PFSK-1 (cell line): ENCODE results near the gene USP31.

Experiments used
- FOXP2 ChIP-seq: optimal IDR thresholded peaks from 2 replicates; pipeline ENCODE3; 2011; ENCODE audit warnings: borderline replicate concordance, control low read depth, inconsistent platforms; ENCODE audit not compliant: insufficient read depth; ENCODE audit errors: extremely low read length, extremely low read depth
- POLR2AphosphoS5 ChIP-seq: IDR thresholded peaks from 2 replicates; pipeline ENCODE4 v1.6.1; 2012; ENCODE audit warnings: low read depth, mild to moderate bottlenecking, control low read depth, low read length, moderate library complexity
- REST ChIP-seq, 2 experiments: IDR thresholded peaks; 2 replicates each; pipeline versions ENCODE4 v1.6.1 to v1.8.0; 2011 to 2012; ENCODE audit warnings: low read depth in 2 of 2, low read length in 2 of 2, control low read depth in 1 of 2, inconsistent platforms in 1 of 2, mild to moderate bottlenecking in 1 of 2, moderate library complexity in 1 of 2; ENCODE audit not compliant: insufficient read depth in 1 of 2
- SIN3A ChIP-seq: IDR thresholded peaks from 2 replicates; pipeline ENCODE4 v1.6.1; 2012; ENCODE audit warnings: mild to moderate bottlenecking, low read length, moderate library complexity, borderline replicate concordance; ENCODE audit not compliant: insufficient read depth
- TAF1 ChIP-seq: IDR thresholded peaks from 2 replicates; pipeline ENCODE4 v1.6.1; 2012; ENCODE audit warnings: low read length, control low read depth, borderline replicate concordance; ENCODE audit not compliant: insufficient read depth

DNA sequence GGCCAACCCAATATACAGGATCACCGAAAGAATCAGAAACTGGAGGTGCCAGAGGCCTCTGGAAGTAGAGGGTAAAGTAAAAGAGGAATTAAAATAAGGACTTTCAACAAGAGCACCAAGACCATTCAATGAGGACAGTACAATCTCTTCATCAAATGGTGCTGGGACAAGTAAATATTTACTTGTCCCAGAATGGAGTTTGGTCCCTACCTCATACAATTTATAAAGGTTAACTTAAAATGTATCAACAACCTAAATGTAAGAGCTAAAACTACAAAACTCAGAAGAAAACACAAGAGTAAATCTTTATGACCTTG lies 56.5 kb downstream of the USP31 start:
- no peak for TF ChIP-seq REST (IDR thresholded peaks at IDR 0.05; ENCODE audit: insufficient read depth in 1 of 2, low read depth in 2 of 2, low read length in 2 of 2)
- no peak for TF ChIP-seq TAF1
- no peak for TF ChIP-seq POLR2AphosphoS5
- no peak for TF ChIP-seq SIN3A
- no peak for TF ChIP-seq FOXP2
